ENCODE measurements around the gene DLGAP3. TPM values are rescaled to one million over a fixed set of nuclear protein-coding genes. Genes with fewer than 3 reads are reported as not detected.

The DLGAP3 gene
- total RNA-seq, 4 donors from 2014 or later: 0.55 TPM; not detected in 3

GRCh38 chr1:34975771-34976170 lies 46.3 kb upstream of the DLGAP3 start:
- WGBS: 83% methylated on average over 6 of the region's 6 CpGs
- Histone ChIP-seq H3K9me3 (no peaks in the 10 kb centered on the region), H3K4me1 (no peaks in the 10 kb centered on the region), H3K27me3 (no peaks in the 10 kb centered on the region), H3K4me3 (no peak overlapping the region), H3K36me3 (peaks cover 11% of the 10 kb centered on the region), H3K27ac (no peak overlapping the region)
- no peak for DNase-seq (ENCODE audit: low spot score in 2 of 2)
- TF ChIP-seq POLR2AphosphoS5 (IDR thresholded peaks at IDR 0.05) (no peak), POLR2A (IDR thresholded peaks at IDR 0.05) (no peak), CTCF (IDR thresholded peaks at IDR 0.05) (no peak), EP300 (IDR thresholded peaks at IDR 0.05) (no peak)

GRCh38 chr1:34975338-34975737 lies 45.9 kb upstream of the DLGAP3 start:
- WGBS: 99% methylated on average over 3 of the region's 3 CpGs

GRCh38 chr1:34974626-34975025 lies 45.2 kb upstream of the DLGAP3 start:
- H3K4me1 ChIP-seq: no peaks in the 10 kb centered on the region
- no peak overlapping the region for H3K4me3 ChIP-seq
- H3K27ac ChIP-seq: no peak overlapping the region
- 81% methylated on average over 8 of the region's 8 CpGs for WGBS
- no peak for DNase-seq (ENCODE audit: low spot score in 2 of 2)
- no peaks in the 10 kb centered on the region for H3K27me3 ChIP-seq
- peaks cover 11% of the 10 kb centered on the region for H3K36me3 ChIP-seq
- TF ChIP-seq POLR2A (IDR thresholded peaks at IDR 0.05) (no peak), CTCF (IDR thresholded peaks at IDR 0.05) (no peak), EP300 (IDR thresholded peaks at IDR 0.05) (no peak), POLR2AphosphoS5 (IDR thresholded peaks at IDR 0.05) (no peak)
- no peaks in the 10 kb centered on the region for H3K9me3 ChIP-seq

More at GRCh38 chr1:34975338-34975737, 45.9 kb upstream of the DLGAP3 start:
- no peak overlapping the region for H3K4me3 ChIP-seq
- H3K9me3 ChIP-seq: no peaks in the 10 kb centered on the region
- no peaks in the 10 kb centered on the region for H3K4me1 ChIP-seq
- no peak overlapping the region for H3K27ac ChIP-seq
- H3K36me3 ChIP-seq: peaks cover 11% of the 10 kb centered on the region
- no peak for TF ChIP-seq CTCF (IDR thresholded peaks at IDR 0.05)
- no peak for TF ChIP-seq EP300 (IDR thresholded peaks at IDR 0.05)
- TF ChIP-seq POLR2AphosphoS5 (IDR thresholded peaks at IDR 0.05): no peak
- no peak for TF ChIP-seq POLR2A (IDR thresholded peaks at IDR 0.05)
- no peaks in the 10 kb centered on the region for H3K27me3 ChIP-seq
- DNase-seq (ENCODE audit: low spot score in 2 of 2): no peak

GRCh38 chr1:34973326-34973725 lies 43.9 kb upstream of the DLGAP3 start:
- 69% methylated on average over 3 of the region's 3 CpGs for WGBS
- no peak for DNase-seq (ENCODE audit: low spot score in 2 of 2)

GRCh38 chr1:34970829-34971228 lies 41.4 kb upstream of the DLGAP3 start:
- Histone ChIP-seq H3K36me3 (no peaks in the 10 kb centered on the region), H3K4me3 (no peak overlapping the region), H3K9me3 (no peaks in the 10 kb centered on the region), H3K27ac (no peak overlapping the region), H3K27me3 (no peaks in the 10 kb centered on the region), H3K4me1 (no peaks in the 10 kb centered on the region)
- 40% methylated on average over 5 of the region's 5 CpGs for WGBS
- DNase-seq (ENCODE audit: low spot score in 2 of 2): no peak
- no peak for TF ChIP-seq CTCF (IDR thresholded peaks at IDR 0.05)
- TF ChIP-seq EP300 (IDR thresholded peaks at IDR 0.05): no peak
- no peak for TF ChIP-seq POLR2A (IDR thresholded peaks at IDR 0.05)
- no peak for TF ChIP-seq POLR2AphosphoS5 (IDR thresholded peaks at IDR 0.05)

More at GRCh38 chr1:34973326-34973725, 43.9 kb upstream of the DLGAP3 start:
- TF ChIP-seq POLR2AphosphoS5 (IDR thresholded peaks at IDR 0.05): no peak
- TF ChIP-seq CTCF (IDR thresholded peaks at IDR 0.05): no peak
- TF ChIP-seq POLR2A (IDR thresholded peaks at IDR 0.05): no peak
- TF ChIP-seq EP300 (IDR thresholded peaks at IDR 0.05): no peak
- H3K4me1 ChIP-seq: no peaks in the 10 kb centered on the region
- no peak overlapping the region for H3K4me3 ChIP-seq
- H3K9me3 ChIP-seq: no peaks in the 10 kb centered on the region
- no peaks in the 10 kb centered on the region for H3K27me3 ChIP-seq
- peaks cover 11% of the 10 kb centered on the region for H3K36me3 ChIP-seq
- no peak overlapping the region for H3K27ac ChIP-seq

Measured in suprapubic skin (tissue), 4 donors.